Measurements from ENCODE around the gene GPHB5. TPM values are rescaled to one million over a fixed set of nuclear protein-coding genes. Genes with fewer than 3 reads are reported as not detected.

GPHB5 gene
- total and polyA plus RNA-seq, 7 donors: not detected

GRCh38 chr14:63297372-63298063, 21.2 kb downstream of the GPHB5 start:
- DNase-seq: no peak
- intact Hi-C loops (cut with DNase I): no loop called here
- ATAC-seq: no peak
- no peaks in the 10 kb centered on the region for H3K9me3 ChIP-seq
- TF ChIP-seq CTCF (IDR thresholded peaks at IDR 0.05): no peak
- no peaks in the 10 kb centered on the region for H3K36me3 ChIP-seq (ENCODE audit: insufficient read depth in 1 of 2, low read depth in 1 of 2)
- H3K27ac ChIP-seq: no peak overlapping the region
- no peaks in the 10 kb centered on the region for H3K4me1 ChIP-seq
- no peak overlapping the region for H3K4me3 ChIP-seq
- 74 to 90% (median 76%) methylated on average over 4 of the region's 4 CpGs for WGBS, 3 donors
- no peaks in the 10 kb centered on the region for H3K27me3 ChIP-seq (ENCODE audit: insufficient read depth in 3 of 3, low read length in 2 of 3)

GRCh38 chr14:63296060-63296563, 22.6 kb downstream of the GPHB5 start:
- Histone ChIP-seq H3K27me3 (ENCODE audit: insufficient read depth in 3 of 3, low read length in 2 of 3) (no peaks in the 10 kb centered on the region), H3K4me1 (no peaks in the 10 kb centered on the region), H3K4me3 (peak overlapping the region; percentile 26), H3K36me3 (ENCODE audit: insufficient read depth in 1 of 2, low read depth in 1 of 2) (no peaks in the 10 kb centered on the region), H3K9me3 (no peaks in the 10 kb centered on the region), H3K27ac (no peak overlapping the region)
- DNase-seq (no peak), ATAC-seq (no peak)
- intact Hi-C loops (cut with DNase I): no loop called here
- WGBS, 3 donors: 61 to 71% (median 69%) methylated on average over 6 of the region's 6 CpGs
- no peak for TF ChIP-seq CTCF (IDR thresholded peaks at IDR 0.05)

GRCh38 chr14:63295231-63295685, 23.5 kb downstream of the GPHB5 start:
- H3K9me3 ChIP-seq: no peaks in the 10 kb centered on the region
- no peaks in the 10 kb centered on the region for H3K27me3 ChIP-seq (ENCODE audit: insufficient read depth in 3 of 3, low read length in 2 of 3)
- H3K36me3 ChIP-seq (ENCODE audit: insufficient read depth in 1 of 2, low read depth in 1 of 2): no peaks in the 10 kb centered on the region
- no peak for DNase-seq
- no peak for ATAC-seq
- intact Hi-C loops (cut with DNase I): no loop called here
- no peaks in the 10 kb centered on the region for H3K4me1 ChIP-seq
- H3K27ac ChIP-seq: no peak overlapping the region
- 69 to 72% (median 70%) methylated on average over 8 of the region's 8 CpGs for WGBS, 3 donors
- no peak for TF ChIP-seq CTCF (IDR thresholded peaks at IDR 0.05)
- H3K4me3 ChIP-seq: peak overlapping the region; percentile 26

GRCh38 chr14:63292805-63293204, 25.9 kb downstream of the GPHB5 start:
- WGBS, 3 donors: 95 to 97% (median 96%) methylated on average over 2 of the region's 2 CpGs
- ATAC-seq: no peak

More at GRCh38 chr14:63292805-63293204, 25.9 kb downstream of the GPHB5 start:
- no peaks in the 10 kb centered on the region for H3K4me1 ChIP-seq
- no peaks in the 10 kb centered on the region for H3K36me3 ChIP-seq (ENCODE audit: insufficient read depth in 1 of 2, low read depth in 1 of 2)
- no peak for TF ChIP-seq CTCF (IDR thresholded peaks at IDR 0.05)
- H3K4me3 ChIP-seq: no peak overlapping the region
- H3K27me3 ChIP-seq (ENCODE audit: insufficient read depth in 3 of 3, low read length in 2 of 3): no peaks in the 10 kb centered on the region
- no peak overlapping the region for H3K27ac ChIP-seq
- DNase-seq: no peak
- intact Hi-C loops (cut with DNase I): no loop called here
- H3K9me3 ChIP-seq: no peaks in the 10 kb centered on the region

All from psoas muscle (tissue), 8 donors.